AG09319 (cell line): ENCODE results near the gene ATG12.
A peak's percentile ranks its signal among the peaks of the same experiment; 100 is the strongest.
"Not testable (repeated sequence)": the region's sequence is repeated elsewhere in the genome, so short reads cannot be mapped to it uniquely, and the experiment has no call there.

Source experiments
- DNase-seq: peaks from one replicate; pipeline ENCODE4 v3.0.0-alpha.2; 2010; ENCODE audit warnings: low read depth; ENCODE audit errors: extremely low read depth
- CTCF ChIP-seq: IDR thresholded peaks from 2 replicates; pipeline ENCODE4 v1.5.1; 2011; ENCODE audit warnings: low read depth, mild to moderate bottlenecking, inconsistent platforms, low read length, moderate library complexity

The ATG12 gene

GRCh38 chr5:115840873-115841272 is 492 bp downstream of the ATG12 start:
- TF ChIP-seq CTCF: no peak
- no peak for DNase-seq

GRCh38 chr5:115838885-115839518 is 2.4 kb downstream of the ATG12 start:
- TF ChIP-seq CTCF: peak; percentile 50
- DNase-seq: no peak

- no peak for TF ChIP-seq CTCF
- no peak for DNase-seq
Measured at GRCh38 chr5:115835481-115835880, 5.9 kb downstream of the ATG12 start.

DNA sequence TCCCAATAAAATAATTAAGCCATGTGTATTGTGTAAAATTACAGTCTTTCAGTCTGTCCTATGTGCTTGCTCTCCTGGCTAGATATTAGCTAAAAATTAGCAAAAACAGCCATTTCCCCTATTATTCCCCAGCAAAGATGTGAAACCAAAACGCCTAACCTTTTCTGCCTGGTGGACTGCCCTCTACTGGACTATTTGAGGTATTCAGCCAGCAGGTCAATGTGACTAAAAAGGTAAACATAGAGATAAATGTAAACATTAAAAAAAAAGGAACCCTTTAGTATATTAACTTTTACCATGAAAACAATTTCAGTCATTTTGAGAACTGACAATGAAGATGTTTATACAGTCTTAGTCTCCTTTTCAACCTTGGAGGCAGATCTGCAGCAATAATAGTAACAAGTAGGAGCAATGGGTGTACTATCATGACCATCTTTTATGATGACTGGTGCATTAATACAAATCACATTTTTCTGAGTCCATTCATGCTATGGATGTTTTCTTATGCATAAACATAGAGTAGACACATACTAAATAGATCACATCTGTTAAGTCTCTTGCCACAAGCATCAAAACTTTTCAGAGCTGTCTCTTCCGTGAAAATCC is 10.1 kb downstream of the ATG12 start:
- no peak for DNase-seq
- peak; percentile 78 for TF ChIP-seq CTCF

- no peak for DNase-seq
- no peak for TF ChIP-seq CTCF
Measured at GRCh38 chr5:115829913-115830312, 11.5 kb downstream of the ATG12 start.

- no peak for DNase-seq
- TF ChIP-seq CTCF: no peak
Measured at GRCh38 chr5:115825948-115826347, 15.4 kb downstream of the ATG12 start.

- not testable (repeated sequence) for DNase-seq
Measured at GRCh38 chr5:115824983-115825382, 16.4 kb downstream of the ATG12 start.

DNA sequence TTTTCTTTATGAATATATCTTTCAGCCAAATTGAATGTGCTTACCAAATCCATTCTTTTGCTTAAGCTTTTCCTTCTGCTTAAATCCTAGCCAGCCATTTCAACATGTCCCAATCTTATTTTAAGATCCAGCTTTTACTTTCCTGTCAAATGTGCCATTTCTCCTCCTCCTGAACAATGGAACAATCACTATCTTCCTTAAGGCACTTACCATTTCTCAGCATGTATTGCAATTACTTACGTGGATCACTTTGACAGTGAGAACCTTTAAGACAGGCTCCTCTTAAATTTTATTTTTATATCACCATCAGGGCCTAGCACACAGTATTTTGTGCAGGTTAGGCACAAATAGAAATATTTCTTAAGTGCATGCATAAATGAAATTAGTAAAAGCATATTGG is 20.5 kb downstream of the ATG12 start:
- no peak for TF ChIP-seq CTCF
- no peak for DNase-seq
